ENCODE results near the gene UNC5CL. TPM values are rescaled to one million over a fixed set of nuclear protein-coding genes. Genes with fewer than 3 reads are reported as not detected.

UNC5CL gene
- total and polyA plus RNA-seq, 2 of the 8 experiments (the other 6 are each of a cell fraction or from before 2014, with no cell fraction given): 1.3 to 1.7 TPM

DNA sequence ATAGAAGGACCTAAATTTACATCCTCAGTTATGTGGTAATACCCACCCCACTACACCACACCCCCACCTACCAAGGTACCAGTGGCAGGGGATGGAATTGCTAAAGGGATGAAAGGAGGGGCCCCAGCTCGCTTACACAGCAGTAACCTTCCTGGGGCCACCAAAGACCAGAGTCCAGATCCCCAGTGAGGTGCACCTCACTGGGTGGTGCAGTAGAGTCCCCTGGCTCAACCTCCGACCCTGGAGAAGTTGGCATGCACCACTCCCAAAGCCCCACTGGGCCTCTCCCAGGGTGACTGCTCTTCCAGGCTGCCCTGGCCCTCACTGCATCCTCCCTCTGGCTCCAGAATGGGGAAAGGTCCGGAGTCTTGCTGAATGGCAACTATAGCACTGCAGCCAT, 816 bp downstream of the UNC5CL start (continued):
- TF ChIP-seq, protein P1, sequence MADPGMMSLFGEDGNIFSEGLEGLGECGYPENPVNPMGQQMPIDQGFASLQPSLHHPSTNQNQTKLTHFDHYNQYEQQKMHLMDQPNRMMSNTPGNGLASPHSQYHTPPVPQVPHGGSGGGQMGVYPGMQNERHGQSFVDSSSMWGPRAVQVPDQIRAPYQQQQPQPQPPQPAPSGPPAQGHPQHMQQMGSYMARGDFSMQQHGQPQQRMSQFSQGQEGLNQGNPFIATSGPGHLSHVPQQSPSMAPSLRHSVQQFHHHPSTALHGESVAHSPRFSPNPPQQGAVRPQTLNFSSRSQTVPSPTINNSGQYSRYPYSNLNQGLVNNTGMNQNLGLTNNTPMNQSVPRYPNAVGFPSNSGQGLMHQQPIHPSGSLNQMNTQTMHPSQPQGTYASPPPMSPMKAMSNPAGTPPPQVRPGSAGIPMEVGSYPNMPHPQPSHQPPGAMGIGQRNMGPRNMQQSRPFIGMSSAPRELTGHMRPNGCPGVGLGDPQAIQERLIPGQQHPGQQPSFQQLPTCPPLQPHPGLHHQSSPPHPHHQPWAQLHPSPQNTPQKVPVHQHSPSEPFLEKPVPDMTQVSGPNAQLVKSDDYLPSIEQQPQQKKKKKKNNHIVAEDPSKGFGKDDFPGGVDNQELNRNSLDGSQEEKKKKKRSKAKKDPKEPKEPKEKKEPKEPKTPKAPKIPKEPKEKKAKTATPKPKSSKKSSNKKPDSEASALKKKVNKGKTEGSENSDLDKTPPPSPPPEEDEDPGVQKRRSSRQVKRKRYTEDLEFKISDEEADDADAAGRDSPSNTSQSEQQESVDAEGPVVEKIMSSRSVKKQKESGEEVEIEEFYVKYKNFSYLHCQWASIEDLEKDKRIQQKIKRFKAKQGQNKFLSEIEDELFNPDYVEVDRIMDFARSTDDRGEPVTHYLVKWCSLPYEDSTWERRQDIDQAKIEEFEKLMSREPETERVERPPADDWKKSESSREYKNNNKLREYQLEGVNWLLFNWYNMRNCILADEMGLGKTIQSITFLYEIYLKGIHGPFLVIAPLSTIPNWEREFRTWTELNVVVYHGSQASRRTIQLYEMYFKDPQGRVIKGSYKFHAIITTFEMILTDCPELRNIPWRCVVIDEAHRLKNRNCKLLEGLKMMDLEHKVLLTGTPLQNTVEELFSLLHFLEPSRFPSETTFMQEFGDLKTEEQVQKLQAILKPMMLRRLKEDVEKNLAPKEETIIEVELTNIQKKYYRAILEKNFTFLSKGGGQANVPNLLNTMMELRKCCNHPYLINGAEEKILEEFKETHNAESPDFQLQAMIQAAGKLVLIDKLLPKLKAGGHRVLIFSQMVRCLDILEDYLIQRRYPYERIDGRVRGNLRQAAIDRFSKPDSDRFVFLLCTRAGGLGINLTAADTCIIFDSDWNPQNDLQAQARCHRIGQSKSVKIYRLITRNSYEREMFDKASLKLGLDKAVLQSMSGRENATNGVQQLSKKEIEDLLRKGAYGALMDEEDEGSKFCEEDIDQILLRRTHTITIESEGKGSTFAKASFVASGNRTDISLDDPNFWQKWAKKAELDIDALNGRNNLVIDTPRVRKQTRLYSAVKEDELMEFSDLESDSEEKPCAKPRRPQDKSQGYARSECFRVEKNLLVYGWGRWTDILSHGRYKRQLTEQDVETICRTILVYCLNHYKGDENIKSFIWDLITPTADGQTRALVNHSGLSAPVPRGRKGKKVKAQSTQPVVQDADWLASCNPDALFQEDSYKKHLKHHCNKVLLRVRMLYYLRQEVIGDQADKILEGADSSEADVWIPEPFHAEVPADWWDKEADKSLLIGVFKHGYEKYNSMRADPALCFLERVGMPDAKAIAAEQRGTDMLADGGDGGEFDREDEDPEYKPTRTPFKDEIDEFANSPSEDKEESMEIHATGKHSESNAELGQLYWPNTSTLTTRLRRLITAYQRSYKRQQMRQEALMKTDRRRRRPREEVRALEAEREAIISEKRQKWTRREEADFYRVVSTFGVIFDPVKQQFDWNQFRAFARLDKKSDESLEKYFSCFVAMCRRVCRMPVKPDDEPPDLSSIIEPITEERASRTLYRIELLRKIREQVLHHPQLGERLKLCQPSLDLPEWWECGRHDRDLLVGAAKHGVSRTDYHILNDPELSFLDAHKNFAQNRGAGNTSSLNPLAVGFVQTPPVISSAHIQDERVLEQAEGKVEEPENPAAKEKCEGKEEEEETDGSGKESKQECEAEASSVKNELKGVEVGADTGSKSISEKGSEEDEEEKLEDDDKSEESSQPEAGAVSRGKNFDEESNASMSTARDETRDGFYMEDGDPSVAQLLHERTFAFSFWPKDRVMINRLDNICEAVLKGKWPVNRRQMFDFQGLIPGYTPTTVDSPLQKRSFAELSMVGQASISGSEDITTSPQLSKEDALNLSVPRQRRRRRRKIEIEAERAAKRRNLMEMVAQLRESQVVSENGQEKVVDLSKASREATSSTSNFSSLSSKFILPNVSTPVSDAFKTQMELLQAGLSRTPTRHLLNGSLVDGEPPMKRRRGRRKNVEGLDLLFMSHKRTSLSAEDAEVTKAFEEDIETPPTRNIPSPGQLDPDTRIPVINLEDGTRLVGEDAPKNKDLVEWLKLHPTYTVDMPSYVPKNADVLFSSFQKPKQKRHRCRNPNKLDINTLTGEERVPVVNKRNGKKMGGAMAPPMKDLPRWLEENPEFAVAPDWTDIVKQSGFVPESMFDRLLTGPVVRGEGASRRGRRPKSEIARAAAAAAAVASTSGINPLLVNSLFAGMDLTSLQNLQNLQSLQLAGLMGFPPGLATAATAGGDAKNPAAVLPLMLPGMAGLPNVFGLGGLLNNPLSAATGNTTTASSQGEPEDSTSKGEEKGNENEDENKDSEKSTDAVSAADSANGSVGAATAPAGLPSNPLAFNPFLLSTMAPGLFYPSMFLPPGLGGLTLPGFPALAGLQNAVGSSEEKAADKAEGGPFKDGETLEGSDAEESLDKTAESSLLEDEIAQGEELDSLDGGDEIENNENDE (IDR thresholded peaks at IDR 0.05; ENCODE audit: insufficient replicate concordance, low read length): no peak
- TF ChIP-seq SIRT6 (IDR thresholded peaks at IDR 0.05; ENCODE audit: low read length): no peak
- no peak for TF ChIP-seq EGR1 (IDR thresholded peaks at IDR 0.05; ENCODE audit: borderline replicate concordance, low read depth, low read length)
- no peak for TF ChIP-seq YY1 (IDR thresholded peaks at IDR 0.05; ENCODE audit: low read depth, low read length)

Data from H1 (cell line).